DMS53 treated with DMSO at 0.1 percent for 48 hours (cell line): ENCODE data around the gene DNER.
"Not testable (repeated sequence)": the region's sequence is repeated elsewhere in the genome, so short reads cannot be mapped to it uniquely, and the experiment has no call there.

Source experiments
- DNase-seq: peaks from one replicate; lab custom pipeline; 2025; ENCODE audit not compliant: unreplicated experiment; lab: John Stamatoyannopoulos, UW

The DNER gene

GRCh38 chr2:229714080-229714735 is at the start of gene DNER:
TSS of gene DNER (minus strand) at chr2:229714555. CDS start at chr2:229714423, 132 bp downstream.
- peak; percentile 26 for DNase-seq

- no peak for DNase-seq
Observed at GRCh38 chr2:229761663-229762062, 47.3 kb upstream of the DNER start.

- not testable (repeated sequence) for DNase-seq
Observed at GRCh38 chr2:229757462-229757861, 43.1 kb upstream of the DNER start.

GRCh38 chr2:229752970-229753729 is 38.8 kb upstream of the DNER start:
- DNase-seq = no peak

- DNase-seq = no peak
Observed at GRCh38 chr2:229749779-229750178, 35.4 kb upstream of the DNER start.

GRCh38 chr2:229748950-229749349 is 34.6 kb upstream of the DNER start:
- DNase-seq = no peak

- not testable (repeated sequence) for DNase-seq
Observed at GRCh38 chr2:229742691-229743090, 28.3 kb upstream of the DNER start.

- DNase-seq = no peak
Observed at GRCh38 chr2:229740279-229740678, 25.9 kb upstream of the DNER start.

- DNase-seq = no peak
Observed at GRCh38 chr2:229738024-229738625, 23.8 kb upstream of the DNER start.

GRCh38 chr2:229734410-229734809 is 20.1 kb upstream of the DNER start:
- DNase-seq = no peak

GRCh38 chr2:229733611-229734245 is 19.4 kb upstream of the DNER start:
- DNase-seq = no peak

- no peak for DNase-seq
Observed at GRCh38 chr2:229732897-229733296, 18.5 kb upstream of the DNER start.

GRCh38 chr2:229731916-229732315 is 17.6 kb upstream of the DNER start:
- DNase-seq = no peak

GRCh38 chr2:229731363-229731762 is 17.0 kb upstream of the DNER start:
- DNase-seq = no peak

- DNase-seq = no peak
Observed at GRCh38 chr2:229728370-229728769, 14.0 kb upstream of the DNER start.

- no peak for DNase-seq
Observed at GRCh38 chr2:229726643-229727042, 12.3 kb upstream of the DNER start.

GRCh38 chr2:229725716-229726574 is 11.6 kb upstream of the DNER start:
- DNase-seq = peak; percentile 87

- not testable (repeated sequence) for DNase-seq
Observed at GRCh38 chr2:229723192-229723591, 8.8 kb upstream of the DNER start.

GRCh38 chr2:229719926-229720647 is 5.7 kb upstream of the DNER start:
- no peak for DNase-seq

- no peak for DNase-seq
Observed at GRCh38 chr2:229718057-229718456, 3.7 kb upstream of the DNER start.
